ENCODE data around the gene NELL1.

The NELL1 gene

DNA sequence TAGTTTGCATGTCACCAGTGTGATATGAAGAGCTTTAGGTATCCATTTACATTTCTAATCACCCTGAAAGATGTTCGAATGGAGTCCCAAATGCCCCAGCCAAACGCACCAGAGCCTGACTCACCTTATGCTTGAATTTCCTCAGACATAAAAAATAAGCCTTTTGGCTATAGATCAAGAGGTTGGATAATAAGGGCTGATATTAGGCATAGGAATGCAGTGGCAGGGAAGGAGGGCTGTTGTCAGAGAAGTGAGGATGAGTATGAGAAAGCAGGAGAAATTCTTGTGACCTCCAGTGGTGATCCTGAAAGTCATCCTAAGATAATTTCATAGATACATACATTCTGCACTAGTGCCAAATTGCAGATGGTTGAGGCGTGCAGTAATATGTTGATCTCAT, 264.6 kb downstream of the NELL1 start:
- H3K4me3 ChIP-seq (ENCODE audit: control insufficient read depth, low read depth, low read length), result no peak overlapping the region
- no peak for DNase-seq (ENCODE audit: low read depth)
- TF ChIP-seq, protein P1, sequence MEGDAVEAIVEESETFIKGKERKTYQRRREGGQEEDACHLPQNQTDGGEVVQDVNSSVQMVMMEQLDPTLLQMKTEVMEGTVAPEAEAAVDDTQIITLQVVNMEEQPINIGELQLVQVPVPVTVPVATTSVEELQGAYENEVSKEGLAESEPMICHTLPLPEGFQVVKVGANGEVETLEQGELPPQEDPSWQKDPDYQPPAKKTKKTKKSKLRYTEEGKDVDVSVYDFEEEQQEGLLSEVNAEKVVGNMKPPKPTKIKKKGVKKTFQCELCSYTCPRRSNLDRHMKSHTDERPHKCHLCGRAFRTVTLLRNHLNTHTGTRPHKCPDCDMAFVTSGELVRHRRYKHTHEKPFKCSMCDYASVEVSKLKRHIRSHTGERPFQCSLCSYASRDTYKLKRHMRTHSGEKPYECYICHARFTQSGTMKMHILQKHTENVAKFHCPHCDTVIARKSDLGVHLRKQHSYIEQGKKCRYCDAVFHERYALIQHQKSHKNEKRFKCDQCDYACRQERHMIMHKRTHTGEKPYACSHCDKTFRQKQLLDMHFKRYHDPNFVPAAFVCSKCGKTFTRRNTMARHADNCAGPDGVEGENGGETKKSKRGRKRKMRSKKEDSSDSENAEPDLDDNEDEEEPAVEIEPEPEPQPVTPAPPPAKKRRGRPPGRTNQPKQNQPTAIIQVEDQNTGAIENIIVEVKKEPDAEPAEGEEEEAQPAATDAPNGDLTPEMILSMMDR (IDR thresholded peaks at IDR 0.05; ENCODE audit: control insufficient read depth, insufficient read depth, low read depth, low read length, missing control alignments), result no peak

- H3K4me3 ChIP-seq (ENCODE audit: control insufficient read depth, low read depth, low read length), result no peak overlapping the region
- TF ChIP-seq, protein P1 (IDR thresholded peaks at IDR 0.05; ENCODE audit: control insufficient read depth, insufficient read depth, low read depth, low read length, missing control alignments), result no peak
- DNase-seq (ENCODE audit: low read depth), result no peak
These were observed 265.1 kb downstream of the NELL1 start for GRCh38 chr11:20934516-20934915.

- no peak for DNase-seq (ENCODE audit: low read depth)
- H3K4me3 ChIP-seq (ENCODE audit: control insufficient read depth, low read depth, low read length), result no peak overlapping the region
- TF ChIP-seq, protein P1 (IDR thresholded peaks at IDR 0.05; ENCODE audit: control insufficient read depth, insufficient read depth, low read depth, low read length, missing control alignments), result no peak
These were observed 268.4 kb downstream of the NELL1 start for GRCh38 chr11:20937826-20938225.

DNA sequence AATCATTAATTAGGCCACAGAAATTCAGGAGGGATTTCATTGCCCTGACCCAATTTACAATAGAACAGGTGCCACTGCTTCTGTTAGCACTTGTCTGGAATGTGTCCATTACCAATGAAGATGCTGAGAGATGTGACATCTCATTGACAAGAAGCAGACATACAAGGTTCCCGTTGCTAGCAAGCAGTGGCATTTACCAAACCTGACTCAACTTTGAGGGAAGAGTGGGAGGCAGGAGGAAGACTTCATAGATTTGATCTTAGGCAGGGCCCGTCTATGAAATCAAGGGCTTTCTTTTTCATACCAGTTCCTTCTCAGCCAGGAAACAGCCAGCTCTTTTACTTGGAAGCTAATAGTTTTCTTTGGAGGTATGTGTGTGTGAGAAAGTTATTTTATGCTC, 280.2 kb downstream of the NELL1 start:
- no peak for DNase-seq (ENCODE audit: low read depth)
- TF ChIP-seq, protein P1 (IDR thresholded peaks at IDR 0.05; ENCODE audit: control insufficient read depth, insufficient read depth, low read depth, low read length, missing control alignments), result no peak
- no peak overlapping the region for H3K4me3 ChIP-seq (ENCODE audit: control insufficient read depth, low read depth, low read length)

- DNase-seq (ENCODE audit: low read depth), result no peak
- TF ChIP-seq, protein P1 (IDR thresholded peaks at IDR 0.05; ENCODE audit: control insufficient read depth, insufficient read depth, low read depth, low read length, missing control alignments), result no peak
- no peak overlapping the region for H3K4me3 ChIP-seq (ENCODE audit: control insufficient read depth, low read depth, low read length)
These were observed 293.2 kb downstream of the NELL1 start for GRCh38 chr11:20962581-20962980.

DNA sequence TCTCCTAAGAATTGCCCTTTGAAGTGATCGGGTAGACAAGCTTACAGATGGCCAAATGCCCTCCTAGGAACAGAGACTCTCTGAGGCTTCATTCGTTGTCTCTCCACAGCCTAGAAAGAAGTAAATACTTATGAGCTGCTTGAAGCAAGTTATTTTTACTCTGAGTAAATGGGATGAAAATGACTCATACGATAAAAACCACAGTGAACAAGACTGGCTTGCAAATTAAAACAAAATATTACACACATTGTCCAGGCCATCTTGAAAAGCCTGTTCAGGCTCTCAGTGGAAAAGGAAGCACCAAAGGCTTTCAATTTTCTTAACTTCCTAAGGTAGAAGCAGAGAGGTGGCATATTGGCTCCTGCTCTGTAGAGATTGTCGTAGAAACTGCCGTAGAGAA, 294.2 kb downstream of the NELL1 start:
- TF ChIP-seq, protein P1 (IDR thresholded peaks at IDR 0.05; ENCODE audit: control insufficient read depth, insufficient read depth, low read depth, low read length, missing control alignments), result no peak
- no peak for DNase-seq (ENCODE audit: low read depth)
- no peak overlapping the region for H3K4me3 ChIP-seq (ENCODE audit: control insufficient read depth, low read depth, low read length)

DNA sequence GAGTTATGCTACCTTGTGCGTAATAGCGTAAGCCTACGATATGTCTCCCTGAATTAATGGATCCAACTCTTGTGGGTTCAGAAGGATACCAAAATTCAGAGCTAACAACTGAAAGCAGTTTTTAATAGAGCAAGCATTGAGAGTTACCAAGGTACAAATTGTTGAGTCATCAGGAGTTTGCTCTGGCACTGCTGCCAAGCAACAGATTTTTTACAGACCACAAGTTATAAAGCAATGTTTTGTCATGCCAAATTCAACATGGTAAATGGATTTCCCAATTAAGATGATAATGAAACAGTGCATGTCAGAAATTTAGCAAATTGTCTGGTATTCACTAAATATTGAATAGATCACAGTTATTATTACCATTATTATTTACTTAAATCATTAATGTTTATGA, 295.6 kb downstream of the NELL1 start:
- TF ChIP-seq, protein P1 (IDR thresholded peaks at IDR 0.05; ENCODE audit: control insufficient read depth, insufficient read depth, low read depth, low read length, missing control alignments), result no peak
- H3K4me3 ChIP-seq (ENCODE audit: control insufficient read depth, low read depth, low read length), result no peak overlapping the region
- no peak for DNase-seq (ENCODE audit: low read depth)
